SK-N-SH treated with all-trans-retinoic acid at 6 μM for 48 hours (cell line): Measurements from ENCODE around the gene PLEKHH3.

Source experiments
- ATAC-seq: fragments of 200-7000 bp; cut with Tn5 transposase; 3 replicates; pipeline ENCODE4 v1.9.1; 2020; ENCODE audit warnings: mild to moderate bottlenecking, moderate library complexity
- ARNTL ChIP-seq: fragments of 450-650 bp; formaldehyde crosslinking; IDR thresholded peaks from 2 replicates; pipeline ENCODE4 v1.5.0; 2020; ENCODE audit warnings: low read depth, mild to moderate bottlenecking, moderate library complexity, borderline replicate concordance
- BACH2 ChIP-seq: fragments of 250-450 bp; sonication (Bioruptor Pico); IDR thresholded peaks from 2 replicates; pipeline ENCODE4 v1.9.0; 2021; ENCODE audit warnings: mild to moderate bottlenecking, borderline replicate concordance
- CSDC2 ChIP-seq: fragments of 250-450 bp; sonication (Bioruptor Pico); IDR thresholded peaks from 2 replicates; pipeline ENCODE4 v1.5.0; 2020; ENCODE audit warnings: mild to moderate bottlenecking, moderate library complexity
- ESRRG ChIP-seq: fragments of 250-450 bp; sonication (Bioruptor Pico); IDR thresholded peaks from 2 replicates; pipeline ENCODE4 v1.6.1; 2021; ENCODE audit warnings: mild to moderate bottlenecking
- ISL1 ChIP-seq: fragments of 250-450 bp; sonication (Bioruptor Pico); IDR thresholded peaks from 2 replicates; pipeline ENCODE4 v2.1.2; 2022; ENCODE audit warnings: mild to moderate bottlenecking, moderate library complexity
- OSR1 ChIP-seq: fragments of 250-450 bp; sonication (Bioruptor Pico); IDR thresholded peaks from 2 replicates; pipeline ENCODE4 v1.8.0; 2022; ENCODE audit warnings: moderate library complexity, mild to moderate bottlenecking, inconsistent platforms
- PPARA ChIP-seq: fragments of 250-450 bp; sonication (Bioruptor Pico); IDR thresholded peaks from 2 replicates; pipeline ENCODE4 v1.5.0; 2020; ENCODE audit warnings: mild to moderate bottlenecking, borderline replicate concordance
- RARB ChIP-seq: fragments of 250-450 bp; sonication (Bioruptor Pico); IDR thresholded peaks from 2 replicates; pipeline ENCODE4 v1.8.0; 2021; ENCODE audit warnings: mild to moderate bottlenecking, moderate library complexity
- SNAI2 ChIP-seq: fragments of 250-450 bp; sonication (Bioruptor Pico); IDR thresholded peaks from 2 replicates; pipeline ENCODE4 v1.5.0; 2020; ENCODE audit warnings: mild to moderate bottlenecking, moderate library complexity
- TCF4 ChIP-seq: fragments of 250-450 bp; sonication (Bioruptor Pico); IDR thresholded peaks from 2 replicates; pipeline ENCODE4 v1.8.0; 2021; ENCODE audit warnings: mild to moderate bottlenecking, moderate library complexity, borderline replicate concordance
- TOX ChIP-seq: fragments of 250-450 bp; sonication (Bioruptor Pico); IDR thresholded peaks from 2 replicates; pipeline ENCODE4 v1.8.0; 2021; ENCODE audit warnings: mild to moderate bottlenecking, moderate library complexity, borderline replicate concordance
- ZFP3 ChIP-seq: fragments of 250-450 bp; sonication (Bioruptor Pico); IDR thresholded peaks from 2 replicates; pipeline ENCODE4 v1.5.0; 2020; ENCODE audit warnings: mild to moderate bottlenecking, moderate library complexity
- ZNF565 ChIP-seq: fragments of 450-650 bp; formaldehyde crosslinking; conservative IDR thresholded peaks from 2 replicates; pipeline ENCODE4 v1.5.0; 2020; ENCODE audit warnings: low read depth, mild to moderate bottlenecking, moderate library complexity
- ZNF70 ChIP-seq: fragments of 450-650 bp; formaldehyde crosslinking; IDR thresholded peaks from 2 replicates; pipeline ENCODE4 v1.5.0; 2020; ENCODE audit warnings: mild to moderate bottlenecking, moderate library complexity
- ZNF8 ChIP-seq: fragments of 450-650 bp; formaldehyde crosslinking; IDR thresholded peaks from 2 replicates; pipeline ENCODE4 v1.5.0; 2020; ENCODE audit warnings: mild to moderate bottlenecking, moderate library complexity
- TF ChIP-seq, protein P1 (sequence below): fragments of 250-450 bp; sonication (Bioruptor Pico); IDR thresholded peaks from 2 replicates; pipeline ENCODE4 v1.5.0; 2020; ENCODE audit warnings: mild to moderate bottlenecking, moderate library complexity
- TF ChIP-seq, protein P2 (sequence below): fragments of 250-450 bp; sonication (Bioruptor Pico); IDR thresholded peaks from 2 replicates; pipeline ENCODE4 v1.8.0; 2020; ENCODE audit warnings: mild to moderate bottlenecking, moderate library complexity, borderline replicate concordance
- TF ChIP-seq, protein P3 (sequence below): fragments of 250-450 bp; sonication (Bioruptor Pico); IDR thresholded peaks from 2 replicates; pipeline ENCODE4 v1.8.0; 2021; ENCODE audit warnings: low read depth, mild to moderate bottlenecking, moderate library complexity, borderline replicate concordance
- TF ChIP-seq, protein P4 (sequence below): fragments of 250-450 bp; sonication (Bioruptor Pico); IDR thresholded peaks from 2 replicates; pipeline ENCODE4 v1.5.1; 2021; ENCODE audit warnings: mild to moderate bottlenecking, moderate library complexity

The PLEKHH3 gene

DNA sequence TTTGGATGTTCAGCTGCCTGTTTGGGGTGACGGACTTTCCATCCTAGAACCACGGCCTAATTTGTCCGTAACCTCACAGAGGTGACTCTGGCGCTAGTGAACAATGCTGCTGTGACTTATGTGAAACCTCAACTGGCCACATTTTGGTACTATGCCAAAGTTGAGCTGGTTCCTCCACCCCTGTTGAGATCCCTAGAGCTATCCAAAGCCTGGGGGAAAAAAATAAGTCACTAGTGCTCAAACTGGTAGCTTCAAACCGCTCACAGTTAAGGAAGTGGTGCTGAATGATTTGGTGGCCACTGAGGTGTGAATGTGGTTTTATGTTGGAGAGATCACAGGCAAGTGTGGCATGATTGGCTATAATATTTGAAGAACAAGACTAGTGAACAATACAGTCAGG lies 29.0 kb downstream of the PLEKHH3 start:
- ATAC-seq: no peak
- TF ChIP-seq CSDC2 (CRISPR knock-in tag) (no peak), TOX (CRISPR knock-in tag) (no peak), OSR1 (CRISPR knock-in tag) (no peak)

DNA sequence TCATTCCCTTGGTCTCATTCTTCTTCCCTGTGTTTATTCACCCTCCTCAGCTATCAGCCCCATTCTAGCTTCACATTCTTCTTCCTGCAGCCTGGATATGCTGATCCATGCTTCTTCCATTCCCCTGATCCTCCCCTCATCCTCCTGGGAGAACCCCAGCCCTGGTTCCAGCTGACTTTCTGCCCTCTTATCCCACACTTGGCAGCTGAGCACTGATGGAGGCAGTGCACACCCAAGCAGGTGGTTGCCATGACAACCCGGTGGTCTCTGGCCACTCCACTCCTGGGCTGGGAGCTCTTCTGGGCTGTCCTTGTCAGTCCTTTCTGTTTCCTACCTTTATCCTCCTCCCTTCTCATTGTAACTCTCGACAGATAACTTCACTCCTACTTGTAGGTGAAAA lies 34.5 kb downstream of the PLEKHH3 start:
- no peak for ATAC-seq

DNA sequence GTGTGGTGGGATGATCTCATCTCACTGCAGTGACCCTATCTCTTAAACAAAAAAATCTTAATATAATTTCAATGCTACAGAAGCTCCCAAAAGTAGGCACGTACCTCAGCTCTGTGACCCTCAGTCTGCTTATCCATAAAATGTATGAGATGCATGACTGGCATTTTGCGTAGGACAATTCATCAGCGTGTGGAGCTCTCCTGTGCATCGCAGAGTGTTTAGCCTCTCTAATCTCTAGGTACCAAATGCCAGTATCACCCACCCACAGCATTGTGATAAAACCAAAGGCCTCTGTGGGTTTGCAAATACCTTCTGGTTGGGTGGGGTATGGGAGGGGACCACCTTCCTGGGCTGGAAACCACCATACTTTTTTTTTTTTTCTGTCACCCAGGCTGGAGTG lies 36.7 kb downstream of the PLEKHH3 start:
- ATAC-seq: no peak
- TF ChIP-seq PPARA (CRISPR knock-in tag): no peak
- TF ChIP-seq, protein P1, sequence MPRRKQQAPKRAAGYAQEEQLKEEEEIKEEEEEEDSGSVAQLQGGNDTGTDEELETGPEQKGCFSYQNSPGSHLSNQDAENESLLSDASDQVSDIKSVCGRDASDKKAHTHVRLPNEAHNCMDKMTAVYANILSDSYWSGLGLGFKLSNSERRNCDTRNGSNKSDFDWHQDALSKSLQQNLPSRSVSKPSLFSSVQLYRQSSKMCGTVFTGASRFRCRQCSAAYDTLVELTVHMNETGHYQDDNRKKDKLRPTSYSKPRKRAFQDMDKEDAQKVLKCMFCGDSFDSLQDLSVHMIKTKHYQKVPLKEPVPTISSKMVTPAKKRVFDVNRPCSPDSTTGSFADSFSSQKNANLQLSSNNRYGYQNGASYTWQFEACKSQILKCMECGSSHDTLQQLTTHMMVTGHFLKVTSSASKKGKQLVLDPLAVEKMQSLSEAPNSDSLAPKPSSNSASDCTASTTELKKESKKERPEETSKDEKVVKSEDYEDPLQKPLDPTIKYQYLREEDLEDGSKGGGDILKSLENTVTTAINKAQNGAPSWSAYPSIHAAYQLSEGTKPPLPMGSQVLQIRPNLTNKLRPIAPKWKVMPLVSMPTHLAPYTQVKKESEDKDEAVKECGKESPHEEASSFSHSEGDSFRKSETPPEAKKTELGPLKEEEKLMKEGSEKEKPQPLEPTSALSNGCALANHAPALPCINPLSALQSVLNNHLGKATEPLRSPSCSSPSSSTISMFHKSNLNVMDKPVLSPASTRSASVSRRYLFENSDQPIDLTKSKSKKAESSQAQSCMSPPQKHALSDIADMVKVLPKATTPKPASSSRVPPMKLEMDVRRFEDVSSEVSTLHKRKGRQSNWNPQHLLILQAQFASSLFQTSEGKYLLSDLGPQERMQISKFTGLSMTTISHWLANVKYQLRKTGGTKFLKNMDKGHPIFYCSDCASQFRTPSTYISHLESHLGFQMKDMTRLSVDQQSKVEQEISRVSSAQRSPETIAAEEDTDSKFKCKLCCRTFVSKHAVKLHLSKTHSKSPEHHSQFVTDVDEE: no peak
- no peak for TF ChIP-seq ZNF70 (CRISPR knock-in tag)
- TF ChIP-seq ZNF565 (CRISPR knock-in tag): no peak
- TF ChIP-seq RARB (CRISPR knock-in tag): no peak
- TF ChIP-seq OSR1 (CRISPR knock-in tag): no peak
- no peak for TF ChIP-seq ZNF8 (CRISPR knock-in tag)
- no peak for TF ChIP-seq CSDC2 (CRISPR knock-in tag)
- TF ChIP-seq ESRRG (CRISPR knock-in tag): no peak
- no peak for TF ChIP-seq SNAI2 (CRISPR knock-in tag)
- TF ChIP-seq, protein P2, sequence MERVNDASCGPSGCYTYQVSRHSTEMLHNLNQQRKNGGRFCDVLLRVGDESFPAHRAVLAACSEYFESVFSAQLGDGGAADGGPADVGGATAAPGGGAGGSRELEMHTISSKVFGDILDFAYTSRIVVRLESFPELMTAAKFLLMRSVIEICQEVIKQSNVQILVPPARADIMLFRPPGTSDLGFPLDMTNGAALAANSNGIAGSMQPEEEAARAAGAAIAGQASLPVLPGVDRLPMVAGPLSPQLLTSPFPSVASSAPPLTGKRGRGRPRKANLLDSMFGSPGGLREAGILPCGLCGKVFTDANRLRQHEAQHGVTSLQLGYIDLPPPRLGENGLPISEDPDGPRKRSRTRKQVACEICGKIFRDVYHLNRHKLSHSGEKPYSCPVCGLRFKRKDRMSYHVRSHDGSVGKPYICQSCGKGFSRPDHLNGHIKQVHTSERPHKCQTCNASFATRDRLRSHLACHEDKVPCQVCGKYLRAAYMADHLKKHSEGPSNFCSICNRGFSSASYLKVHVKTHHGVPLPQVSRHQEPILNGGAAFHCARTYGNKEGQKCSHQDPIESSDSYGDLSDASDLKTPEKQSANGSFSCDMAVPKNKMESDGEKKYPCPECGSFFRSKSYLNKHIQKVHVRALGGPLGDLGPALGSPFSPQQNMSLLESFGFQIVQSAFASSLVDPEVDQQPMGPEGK (CRISPR knock-in tag): no peak
- TF ChIP-seq, protein P3, sequence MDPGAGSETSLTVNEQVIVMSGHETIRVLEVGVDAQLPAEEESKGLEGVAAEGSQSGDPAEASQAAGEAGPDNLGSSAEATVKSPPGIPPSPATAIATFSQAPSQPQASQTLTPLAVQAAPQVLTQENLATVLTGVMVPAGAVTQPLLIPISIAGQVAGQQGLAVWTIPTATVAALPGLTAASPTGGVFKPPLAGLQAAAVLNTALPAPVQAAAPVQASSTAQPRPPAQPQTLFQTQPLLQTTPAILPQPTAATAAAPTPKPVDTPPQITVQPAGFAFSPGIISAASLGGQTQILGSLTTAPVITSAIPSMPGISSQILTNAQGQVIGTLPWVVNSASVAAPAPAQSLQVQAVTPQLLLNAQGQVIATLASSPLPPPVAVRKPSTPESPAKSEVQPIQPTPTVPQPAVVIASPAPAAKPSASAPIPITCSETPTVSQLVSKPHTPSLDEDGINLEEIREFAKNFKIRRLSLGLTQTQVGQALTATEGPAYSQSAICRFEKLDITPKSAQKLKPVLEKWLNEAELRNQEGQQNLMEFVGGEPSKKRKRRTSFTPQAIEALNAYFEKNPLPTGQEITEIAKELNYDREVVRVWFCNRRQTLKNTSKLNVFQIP (CRISPR knock-in tag): no peak

More for the DNA sequence above, 34.5 kb downstream of the PLEKHH3 start:
- TF ChIP-seq ZNF8 (CRISPR knock-in tag) (no peak), RARB (CRISPR knock-in tag) (no peak), TCF4 (CRISPR knock-in tag) (no peak), ISL1 (CRISPR knock-in tag) (no peak), ARNTL (CRISPR knock-in tag) (no peak), ZFP3 (CRISPR knock-in tag) (no peak), CSDC2 (CRISPR knock-in tag) (no peak), ZNF70 (CRISPR knock-in tag) (no peak), BACH2 (no peak), ESRRG (CRISPR knock-in tag) (no peak), SNAI2 (CRISPR knock-in tag) (no peak), PPARA (CRISPR knock-in tag) (no peak)
- TF ChIP-seq, protein P2 (CRISPR knock-in tag): no peak
- TF ChIP-seq, protein P4, sequence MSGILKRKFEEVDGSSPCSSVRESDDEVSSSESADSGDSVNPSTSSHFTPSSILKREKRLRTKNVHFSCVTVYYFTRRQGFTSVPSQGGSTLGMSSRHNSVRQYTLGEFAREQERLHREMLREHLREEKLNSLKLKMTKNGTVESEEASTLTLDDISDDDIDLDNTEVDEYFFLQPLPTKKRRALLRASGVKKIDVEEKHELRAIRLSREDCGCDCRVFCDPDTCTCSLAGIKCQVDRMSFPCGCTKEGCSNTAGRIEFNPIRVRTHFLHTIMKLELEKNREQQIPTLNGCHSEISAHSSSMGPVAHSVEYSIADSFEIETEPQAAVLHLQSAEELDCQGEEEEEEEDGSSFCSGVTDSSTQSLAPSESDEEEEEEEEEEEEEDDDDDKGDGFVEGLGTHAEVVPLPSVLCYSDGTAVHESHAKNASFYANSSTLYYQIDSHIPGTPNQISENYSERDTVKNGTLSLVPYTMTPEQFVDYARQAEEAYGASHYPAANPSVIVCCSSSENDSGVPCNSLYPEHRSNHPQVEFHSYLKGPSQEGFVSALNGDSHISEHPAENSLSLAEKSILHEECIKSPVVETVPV (CRISPR knock-in tag): no peak
- TF ChIP-seq, protein P1: no peak
- TF ChIP-seq, protein P3 (CRISPR knock-in tag): no peak
